Kidney epithelial cell (primary cell): Measurements from ENCODE around the gene BCAS4. TPM values are rescaled to one million over a fixed set of nuclear protein-coding genes. Genes with fewer than 3 reads are reported as not detected.
"Not testable (repeated sequence)": the region's sequence is repeated elsewhere in the genome, so short reads cannot be mapped to it uniquely, and the experiment has no call there.

Experiments
- DNase-seq: peaks from one replicate; pipeline ENCODE4 v3.0.0-alpha.2; 2010; ENCODE audit warnings: low read depth
- H3K27me3 ChIP-seq: 2 replicates; pipeline ENCODE4 v1.6.0; 2011; ENCODE audit warnings: low read length; ENCODE audit not compliant: control insufficient read depth, insufficient read depth
- H3K36me3 ChIP-seq: 2 replicates; pipeline ENCODE4 v1.5.1; 2011; ENCODE audit warnings: low read length; ENCODE audit not compliant: control insufficient read depth, insufficient read depth
- H3K4me3 ChIP-seq: 2 replicates; pipeline ENCODE4 v1.5.1; 2011; ENCODE audit warnings: low read depth, mild to moderate bottlenecking, control low read depth, low read length
- total RNA-seq: library from RNA; depleted of rRNA; stranded (reverse); fragments of >200 nt; gene quantifications from 2 replicates; pipeline ENCODE4 v1.2.3, GENCODE V29; 2015
- TF ChIP-seq, protein P1 (sequence below): IDR thresholded peaks from 2 replicates; pipeline ENCODE4 v1.5.1; 2011; ENCODE audit warnings: mild to moderate bottlenecking, moderate library complexity, low read length, control low read depth, inconsistent platforms; ENCODE audit not compliant: insufficient read depth, poor library complexity, severe bottlenecking

The BCAS4 gene
- total RNA-seq, 1 donor from 2014 or later, result 28.0 TPM

- Histone ChIP-seq H3K4me3 (no peak overlapping the region), H3K36me3 (no peaks in the 10 kb centered on the region), H3K27me3 (no peaks in the 10 kb centered on the region)
- TF ChIP-seq, protein P1, sequence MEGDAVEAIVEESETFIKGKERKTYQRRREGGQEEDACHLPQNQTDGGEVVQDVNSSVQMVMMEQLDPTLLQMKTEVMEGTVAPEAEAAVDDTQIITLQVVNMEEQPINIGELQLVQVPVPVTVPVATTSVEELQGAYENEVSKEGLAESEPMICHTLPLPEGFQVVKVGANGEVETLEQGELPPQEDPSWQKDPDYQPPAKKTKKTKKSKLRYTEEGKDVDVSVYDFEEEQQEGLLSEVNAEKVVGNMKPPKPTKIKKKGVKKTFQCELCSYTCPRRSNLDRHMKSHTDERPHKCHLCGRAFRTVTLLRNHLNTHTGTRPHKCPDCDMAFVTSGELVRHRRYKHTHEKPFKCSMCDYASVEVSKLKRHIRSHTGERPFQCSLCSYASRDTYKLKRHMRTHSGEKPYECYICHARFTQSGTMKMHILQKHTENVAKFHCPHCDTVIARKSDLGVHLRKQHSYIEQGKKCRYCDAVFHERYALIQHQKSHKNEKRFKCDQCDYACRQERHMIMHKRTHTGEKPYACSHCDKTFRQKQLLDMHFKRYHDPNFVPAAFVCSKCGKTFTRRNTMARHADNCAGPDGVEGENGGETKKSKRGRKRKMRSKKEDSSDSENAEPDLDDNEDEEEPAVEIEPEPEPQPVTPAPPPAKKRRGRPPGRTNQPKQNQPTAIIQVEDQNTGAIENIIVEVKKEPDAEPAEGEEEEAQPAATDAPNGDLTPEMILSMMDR, result no peak
- no peak for DNase-seq
These were observed 22.3 kb upstream of the BCAS4 start for GRCh38 chr20:50772420-50773185.

- TF ChIP-seq, protein P1, result no peak
- DNase-seq, result no peak
- Histone ChIP-seq H3K4me3 (no peak overlapping the region), H3K36me3 (no peaks in the 10 kb centered on the region), H3K27me3 (no peaks in the 10 kb centered on the region)
These were observed 20.3 kb upstream of the BCAS4 start for GRCh38 chr20:50774515-50774914.

- no peak for DNase-seq
- Histone ChIP-seq H3K4me3 (no peak overlapping the region), H3K27me3 (no peaks in the 10 kb centered on the region), H3K36me3 (no peaks in the 10 kb centered on the region)
- TF ChIP-seq, protein P1, result no peak
These were observed 18.6 kb upstream of the BCAS4 start for GRCh38 chr20:50776122-50776817.

GRCh38 chr20:50777373-50777772 lies 17.5 kb upstream of the BCAS4 start:
- no peak for DNase-seq
- Histone ChIP-seq H3K4me3 (no peak overlapping the region), H3K27me3 (no peaks in the 10 kb centered on the region), H3K36me3 (no peaks in the 10 kb centered on the region)
- TF ChIP-seq, protein P1, result no peak

DNA sequence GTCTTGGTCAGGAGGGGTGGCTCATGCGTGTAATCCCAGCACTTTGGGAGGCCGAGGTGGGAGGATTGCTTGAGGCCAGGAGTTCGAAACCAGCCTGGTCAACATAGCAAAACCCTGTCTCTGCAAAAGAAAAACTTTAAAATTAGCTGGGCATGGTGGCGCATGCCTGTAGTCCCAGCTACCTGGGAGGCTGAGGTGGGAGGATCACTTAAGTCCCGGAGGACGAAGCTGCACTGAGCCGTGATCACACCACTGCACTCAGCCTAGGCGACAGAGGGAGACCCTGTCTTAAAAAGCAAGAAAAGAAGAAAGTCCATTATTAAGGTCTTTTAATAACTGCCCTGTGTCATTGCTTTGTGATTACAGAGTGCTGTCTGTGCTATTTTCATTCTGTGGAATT lies 15.9 kb upstream of the BCAS4 start:
- H3K36me3 ChIP-seq, DNase-seq, H3K27me3 ChIP-seq, H3K4me3 ChIP-seq: not testable (repeated sequence)

DNA sequence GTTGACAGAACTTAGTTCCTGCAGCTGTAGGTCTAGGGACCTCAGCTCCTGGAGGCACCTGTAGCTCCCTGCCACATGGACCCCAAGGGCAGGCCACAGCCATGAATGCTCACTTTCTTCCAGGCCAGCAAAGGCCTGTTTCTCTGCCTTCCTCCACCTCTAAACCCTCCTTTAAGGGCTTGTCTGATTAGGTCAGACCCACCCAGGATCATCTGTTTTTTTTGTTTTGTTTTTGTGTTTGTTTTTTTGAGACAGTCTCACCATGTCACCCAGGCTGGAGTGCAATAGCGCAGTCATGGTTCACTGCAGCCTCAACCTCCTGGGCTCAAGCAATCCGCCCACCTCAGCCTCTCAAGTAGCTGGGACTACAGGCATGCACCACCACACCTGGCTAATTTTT lies 11.5 kb upstream of the BCAS4 start:
- no peak overlapping the region for H3K4me3 ChIP-seq
- TF ChIP-seq, protein P1, result no peak
- no peaks in the 10 kb centered on the region for H3K36me3 ChIP-seq
- DNase-seq, result no peak
- H3K27me3 ChIP-seq, result no peaks in the 10 kb centered on the region
